GM04503 (cell line): Measurements from ENCODE around the gene AMMECR1L.
"Not testable (repeated sequence)": the region's sequence is repeated elsewhere in the genome, so short reads cannot be mapped to it uniquely, and the experiment has no call there.

Experiments used
- DNase-seq: peaks from one replicate; pipeline ENCODE4 v3.0.0-alpha.2; 2012; ENCODE audit warnings: low read depth

The AMMECR1L gene

GRCh38 chr2:127887082-127887775 lies 1.5 kb upstream of the AMMECR1L start:
- no peak for DNase-seq

- not testable (repeated sequence) for DNase-seq
These were observed 808 bp upstream of the AMMECR1L start for GRCh38 chr2:127886593-127886935.

- DNase-seq = peak; percentile 14
These were observed 655 bp downstream of the AMMECR1L start for GRCh38 chr2:127884861-127885740.

GRCh38 chr2:127884436-127884835 lies 1.3 kb downstream of the AMMECR1L start:
- DNase-seq = peak; percentile 44

- DNase-seq = no peak
These were observed 5.9 kb downstream of the AMMECR1L start for GRCh38 chr2:127879899-127880298.

GRCh38 chr2:127877626-127878025 lies 8.1 kb downstream of the AMMECR1L start:
- no peak for DNase-seq

GRCh38 chr2:127877136-127877535 lies 8.6 kb downstream of the AMMECR1L start:
- no peak for DNase-seq

GRCh38 chr2:127874378-127875269 lies 11.1 kb downstream of the AMMECR1L start:
- DNase-seq = no peak

GRCh38 chr2:127873707-127874303 lies 12.0 kb downstream of the AMMECR1L start:
- DNase-seq = no peak

- no peak for DNase-seq
These were observed 13.4 kb downstream of the AMMECR1L start for GRCh38 chr2:127872354-127872753.

- no peak for DNase-seq
These were observed 19.8 kb downstream of the AMMECR1L start for GRCh38 chr2:127865926-127866325.

- no peak for DNase-seq
These were observed 20.9 kb downstream of the AMMECR1L start for GRCh38 chr2:127864877-127865276.

- no peak for DNase-seq
These were observed 23.5 kb downstream of the AMMECR1L start for GRCh38 chr2:127862228-127862627.

GRCh38 chr2:127860130-127860529 lies 25.6 kb downstream of the AMMECR1L start:
- DNase-seq = no peak

- DNase-seq = no peak
These were observed 26.1 kb downstream of the AMMECR1L start for GRCh38 chr2:127859712-127860085.

- DNase-seq = no peak
These were observed 28.4 kb downstream of the AMMECR1L start for GRCh38 chr2:127857265-127857808.

GRCh38 chr2:127853671-127854070 lies 32.1 kb downstream of the AMMECR1L start:
- DNase-seq = no peak

GRCh38 chr2:127852388-127852787 lies 33.4 kb downstream of the AMMECR1L start:
- no peak for DNase-seq

GRCh38 chr2:127847931-127848330 lies 37.8 kb downstream of the AMMECR1L start:
- no peak for DNase-seq

GRCh38 chr2:127844973-127845372 lies 40.8 kb downstream of the AMMECR1L start:
- DNase-seq = no peak

GRCh38 chr2:127843677-127844076 lies 42.1 kb downstream of the AMMECR1L start:
- no peak for DNase-seq
